ENCODE data around the gene RAVER2. TPM values are rescaled to one million over a fixed set of nuclear protein-coding genes. Genes with fewer than 3 reads are reported as not detected.
"Not testable (repeated sequence)": the region's sequence is repeated elsewhere in the genome, so short reads cannot be mapped to it uniquely, and the experiment has no call there.

RAVER2 gene
- total and polyA plus RNA-seq, 2 of the 13 experiments (the other 11 are each of a cell fraction or from before 2014, with no cell fraction given), result 11.4 to 15.4 TPM

GRCh38 chr1:64775113-64775512 is 30.2 kb downstream of the RAVER2 start (continued):
- TF ChIP-seq, protein P1, sequence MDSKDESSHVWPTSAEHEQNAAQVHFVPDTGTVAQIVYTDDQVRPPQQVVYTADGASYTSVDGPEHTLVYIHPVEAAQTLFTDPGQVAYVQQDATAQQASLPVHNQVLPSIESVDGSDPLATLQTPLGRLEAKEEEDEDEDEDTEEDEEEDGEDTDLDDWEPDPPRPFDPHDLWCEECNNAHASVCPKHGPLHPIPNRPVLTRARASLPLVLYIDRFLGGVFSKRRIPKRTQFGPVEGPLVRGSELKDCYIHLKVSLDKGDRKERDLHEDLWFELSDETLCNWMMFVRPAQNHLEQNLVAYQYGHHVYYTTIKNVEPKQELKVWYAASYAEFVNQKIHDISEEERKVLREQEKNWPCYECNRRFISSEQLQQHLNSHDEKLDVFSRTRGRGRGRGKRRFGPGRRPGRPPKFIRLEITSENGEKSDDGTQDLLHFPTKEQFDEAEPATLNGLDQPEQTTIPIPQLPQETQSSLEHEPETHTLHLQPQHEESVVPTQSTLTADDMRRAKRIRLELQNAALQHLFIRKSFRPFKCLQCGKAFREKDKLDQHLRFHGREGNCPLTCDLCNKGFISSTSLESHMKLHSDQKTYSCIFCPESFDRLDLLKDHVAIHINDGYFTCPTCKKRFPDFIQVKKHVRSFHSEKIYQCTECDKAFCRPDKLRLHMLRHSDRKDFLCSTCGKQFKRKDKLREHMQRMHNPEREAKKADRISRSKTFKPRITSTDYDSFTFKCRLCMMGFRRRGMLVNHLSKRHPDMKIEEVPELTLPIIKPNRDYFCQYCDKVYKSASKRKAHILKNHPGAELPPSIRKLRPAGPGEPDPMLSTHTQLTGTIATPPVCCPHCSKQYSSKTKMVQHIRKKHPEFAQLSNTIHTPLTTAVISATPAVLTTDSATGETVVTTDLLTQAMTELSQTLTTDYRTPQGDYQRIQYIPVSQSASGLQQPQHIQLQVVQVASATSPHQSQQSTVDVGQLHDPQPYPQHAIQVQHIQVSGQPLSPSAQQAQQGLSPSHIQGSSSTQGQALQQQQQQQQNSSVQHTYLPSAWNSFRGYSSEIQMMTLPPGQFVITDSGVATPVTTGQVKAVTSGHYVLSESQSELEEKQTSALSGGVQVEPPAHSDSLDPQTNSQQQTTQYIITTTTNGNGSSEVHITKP (CRISPR knock-in tag; IDR thresholded peaks at IDR 0.05; ENCODE audit: low read depth), result no peak
- no peak for TF ChIP-seq PREB (CRISPR knock-in tag; IDR thresholded peaks at IDR 0.05)

- WGBS (ENCODE audit: low lambda C conversion rate), result 100% methylated on average over 6 of the region's 6 CpGs
- H3K9me3 ChIP-seq (ENCODE audit: low read length); H3K27me3 ChIP-seq (ENCODE audit: control insufficient read depth in 1 of 2, insufficient read depth in 2 of 2, low read length in 2 of 2); H3K9ac ChIP-seq (ENCODE audit: insufficient read depth, low read depth, low read length); H3K79me2 ChIP-seq (ENCODE audit: insufficient read depth, low read length); H2AFZ ChIP-seq (ENCODE audit: low read length); DNase-seq (ENCODE audit: low spot score); H3K4me1 ChIP-seq (ENCODE audit: insufficient read depth, low read length); in situ Hi-C loops (cut with HindIII; ENCODE audit: extremely low pct_ligation_motif_present, low pct_unique_long_range_greater_than_20kb); H3K4me3 ChIP-seq (replicated peaks in 1 of 3; ENCODE audit: insufficient read depth in 1 of 3, low read depth in 2 of 3, low read length in 3 of 3); intact Hi-C loops (cut with micrococcal nuclease; ENCODE audit: unreplicated experiment); H3K27ac ChIP-seq (ENCODE audit: extremely low read length, insufficient read depth, low read length); H3K36me3 ChIP-seq (replicated peaks in 1 of 2; ENCODE audit: control insufficient read depth in 1 of 2, insufficient read depth in 2 of 2, low read length in 2 of 2); H4K20me1 ChIP-seq (ENCODE audit: insufficient read depth, low read length); CTCF ChIA-PET (ENCODE audit: low intra/inter-chr PET ratio, low total read pairs); ATAC-seq; H3K4me2 ChIP-seq (ENCODE audit: low read depth, low read length); FAIRE-seq; BruUV-seq (replicated peaks); POLR2A ChIA-PET: not testable (repeated sequence)
- peak; percentile 30 to 71; a peak in 3 of 4 replicates for TF ChIP-seq MAFK (conservative IDR thresholded peaks at IDR 0.05 in 1 of 2, IDR thresholded peaks at IDR 0.05 in 1 of 2; ENCODE audit: low read length in 2 of 2)
- peak; percentile 50 for TF ChIP-seq MAFF (IDR thresholded peaks at IDR 0.05; ENCODE audit: low read depth, low read length)
Observed at GRCh38 chr1:64782044-64782443, 37.2 kb downstream of the RAVER2 start.

DNA sequence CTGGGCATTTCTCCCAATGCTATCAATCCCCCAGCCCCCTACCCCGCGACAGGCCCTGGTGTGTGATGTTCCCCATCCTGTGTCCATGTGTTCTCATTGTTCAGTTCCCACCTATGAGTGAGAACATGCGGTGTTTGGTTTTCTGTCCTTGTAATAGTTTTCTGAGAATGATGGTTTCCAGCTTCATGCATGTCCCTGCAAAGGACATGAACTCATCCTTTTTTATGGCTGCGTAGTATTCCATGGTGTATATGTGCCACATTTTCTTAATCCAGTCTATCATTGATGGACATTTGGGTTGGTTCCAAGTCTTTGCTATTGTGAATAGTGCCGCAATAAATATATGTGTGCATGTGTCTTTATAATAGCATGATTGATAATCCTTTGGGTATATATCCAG is 38.0 kb downstream of the RAVER2 start:
- in situ Hi-C loops (cut with HindIII; ENCODE audit: extremely low pct_ligation_motif_present, low pct_unique_long_range_greater_than_20kb); H3K27ac ChIP-seq (ENCODE audit: extremely low read length, insufficient read depth, low read length); H3K36me3 ChIP-seq (replicated peaks in 1 of 2; ENCODE audit: control insufficient read depth in 1 of 2, insufficient read depth in 2 of 2, low read length in 2 of 2); POLR2A ChIA-PET; H3K9ac ChIP-seq (ENCODE audit: insufficient read depth, low read depth, low read length); H3K4me3 ChIP-seq (replicated peaks in 1 of 3; ENCODE audit: insufficient read depth in 1 of 3, low read depth in 2 of 3, low read length in 3 of 3); H3K27me3 ChIP-seq (ENCODE audit: control insufficient read depth in 1 of 2, insufficient read depth in 2 of 2, low read length in 2 of 2); BruUV-seq (replicated peaks); H2AFZ ChIP-seq (ENCODE audit: low read length); FAIRE-seq; H3K79me2 ChIP-seq (ENCODE audit: insufficient read depth, low read length); H4K20me1 ChIP-seq (ENCODE audit: insufficient read depth, low read length); H3K4me2 ChIP-seq (ENCODE audit: low read depth, low read length); ATAC-seq; H3K9me3 ChIP-seq (ENCODE audit: low read length); DNase-seq (ENCODE audit: low spot score); H3K4me1 ChIP-seq (ENCODE audit: insufficient read depth, low read length); intact Hi-C loops (cut with micrococcal nuclease; ENCODE audit: unreplicated experiment); CTCF ChIA-PET (ENCODE audit: low intra/inter-chr PET ratio, low total read pairs): not testable (repeated sequence)
- WGBS (ENCODE audit: low lambda C conversion rate), result 97% methylated on average over 5 of the region's 5 CpGs
